LNCaP clone FGC (cell line): Measurements from ENCODE around the gene IFT122.
"Not testable (repeated sequence)": the region's sequence is repeated elsewhere in the genome, so short reads cannot be mapped to it uniquely, and the experiment has no call there.

Experiments used
- DNase-seq: peaks from one replicate; pipeline ENCODE4 v3.0.0-alpha.2; 2011; ENCODE audit warnings: low read depth
- H3K4me3 ChIP-seq: 2 replicates; pipeline ENCODE4 v1.5.1; 2011; ENCODE audit warnings: mild to moderate bottlenecking, low read depth, low read length, control low read depth
- TF ChIP-seq, protein P1 (sequence below): IDR thresholded peaks from 2 replicates; pipeline ENCODE4 v1.5.1; 2012; ENCODE audit warnings: mild to moderate bottlenecking; ENCODE audit not compliant: control insufficient read depth, insufficient read depth; ENCODE audit errors: extremely low read depth

IFT122 gene

DNA sequence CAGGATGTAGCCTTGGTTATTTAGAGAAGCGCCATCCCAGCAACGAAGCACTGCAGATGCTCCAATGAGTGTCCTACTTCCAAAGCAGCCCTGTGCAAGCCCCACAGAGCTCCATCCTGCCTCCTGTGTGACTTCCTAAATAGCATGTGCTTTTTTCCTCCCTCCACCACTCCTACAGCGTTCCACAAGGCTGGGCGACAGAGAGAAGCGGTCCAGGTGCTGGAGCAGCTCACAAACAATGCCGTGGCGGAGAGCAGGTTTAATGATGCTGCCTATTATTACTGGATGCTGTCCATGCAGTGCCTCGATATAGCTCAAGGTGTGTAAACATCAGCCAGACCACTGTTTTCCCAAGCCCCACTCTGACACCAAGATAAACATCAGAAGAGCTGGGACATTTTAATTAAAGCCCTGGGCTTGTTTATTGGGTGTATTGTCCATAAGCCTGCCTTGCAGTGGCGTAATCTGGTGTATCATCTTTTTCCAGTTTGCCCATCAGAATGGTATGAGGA is 66.3 kb downstream of the IFT122 start:
- H3K4me3 ChIP-seq, result no peak overlapping the region
- DNase-seq, result no peak
- TF ChIP-seq, protein P1, sequence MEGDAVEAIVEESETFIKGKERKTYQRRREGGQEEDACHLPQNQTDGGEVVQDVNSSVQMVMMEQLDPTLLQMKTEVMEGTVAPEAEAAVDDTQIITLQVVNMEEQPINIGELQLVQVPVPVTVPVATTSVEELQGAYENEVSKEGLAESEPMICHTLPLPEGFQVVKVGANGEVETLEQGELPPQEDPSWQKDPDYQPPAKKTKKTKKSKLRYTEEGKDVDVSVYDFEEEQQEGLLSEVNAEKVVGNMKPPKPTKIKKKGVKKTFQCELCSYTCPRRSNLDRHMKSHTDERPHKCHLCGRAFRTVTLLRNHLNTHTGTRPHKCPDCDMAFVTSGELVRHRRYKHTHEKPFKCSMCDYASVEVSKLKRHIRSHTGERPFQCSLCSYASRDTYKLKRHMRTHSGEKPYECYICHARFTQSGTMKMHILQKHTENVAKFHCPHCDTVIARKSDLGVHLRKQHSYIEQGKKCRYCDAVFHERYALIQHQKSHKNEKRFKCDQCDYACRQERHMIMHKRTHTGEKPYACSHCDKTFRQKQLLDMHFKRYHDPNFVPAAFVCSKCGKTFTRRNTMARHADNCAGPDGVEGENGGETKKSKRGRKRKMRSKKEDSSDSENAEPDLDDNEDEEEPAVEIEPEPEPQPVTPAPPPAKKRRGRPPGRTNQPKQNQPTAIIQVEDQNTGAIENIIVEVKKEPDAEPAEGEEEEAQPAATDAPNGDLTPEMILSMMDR, result no peak

DNA sequence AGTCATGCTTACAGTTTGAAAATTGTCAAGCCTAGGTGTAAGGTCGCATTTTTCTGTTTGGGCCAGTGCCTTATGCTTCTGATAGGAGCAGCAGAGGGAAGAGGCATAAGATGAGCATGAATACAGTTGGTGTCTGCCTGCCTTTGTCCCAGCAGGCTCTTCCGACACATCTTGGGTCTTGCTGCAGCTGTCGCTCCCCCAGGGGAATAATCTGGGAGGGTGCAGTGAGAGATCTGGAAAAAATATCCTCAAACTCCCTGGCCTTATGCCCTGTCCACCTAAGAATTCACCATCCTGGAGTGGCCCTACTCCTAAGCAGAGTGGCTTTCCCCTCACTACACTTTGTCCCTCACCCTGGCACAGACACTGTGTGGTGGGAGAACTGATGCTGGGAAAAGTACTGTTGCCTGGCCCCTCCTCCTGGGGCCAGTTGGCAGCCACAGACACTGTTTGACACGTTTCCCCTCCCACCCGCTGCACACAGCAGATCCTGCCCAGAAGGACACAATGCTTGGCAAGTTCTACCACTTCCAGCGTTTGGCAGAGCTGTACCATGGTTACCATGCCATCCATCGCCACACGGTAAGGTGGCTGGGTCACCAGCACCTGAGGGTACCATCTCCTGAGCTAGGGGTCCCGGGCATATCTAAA is 67.3 kb downstream of the IFT122 start:
- TF ChIP-seq, protein P1, result no peak
- H3K4me3 ChIP-seq, result no peak overlapping the region
- DNase-seq, result no peak

DNA sequence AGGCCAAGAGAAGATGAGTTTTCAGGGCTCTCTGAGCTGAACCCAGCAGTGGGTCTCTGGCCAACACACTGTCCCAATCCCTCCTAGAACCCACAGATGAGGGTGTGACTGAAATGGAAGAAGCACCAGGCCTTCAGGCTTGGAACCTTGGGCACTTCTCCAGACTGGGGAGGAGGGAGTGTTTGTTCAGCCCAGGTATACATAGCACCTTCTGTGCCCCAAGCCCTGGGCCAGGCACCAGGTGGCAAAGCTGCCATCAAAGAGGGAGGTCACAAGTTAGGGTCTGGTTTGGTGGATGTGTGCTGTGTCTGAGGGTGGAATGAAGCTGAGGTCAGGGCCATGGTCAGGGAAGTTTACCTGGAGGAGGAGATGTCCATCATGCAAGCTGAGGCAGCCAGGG is 72.6 kb downstream of the IFT122 start:
- no peak overlapping the region for H3K4me3 ChIP-seq
- TF ChIP-seq, protein P1, result no peak
- DNase-seq, result no peak

DNA sequence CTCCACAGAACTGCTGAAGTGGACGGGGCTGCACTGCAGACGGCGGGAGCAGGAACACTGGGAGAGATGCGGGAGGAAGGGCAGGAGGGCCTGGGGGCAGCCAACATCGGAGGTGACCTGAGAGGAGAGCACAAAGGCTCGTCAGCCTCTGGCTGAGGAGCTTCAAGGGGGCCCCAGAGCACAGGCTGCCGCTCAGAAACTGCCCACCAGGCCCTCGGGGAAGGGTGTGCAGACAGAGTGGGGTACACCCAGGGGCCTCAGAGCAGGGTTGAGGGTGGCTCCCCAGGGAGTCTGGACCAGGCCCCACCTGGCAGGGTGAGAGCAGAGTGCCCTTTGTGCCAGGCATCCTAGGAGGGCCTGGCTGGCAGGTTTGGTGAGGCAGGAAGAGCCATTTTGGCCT is 73.7 kb downstream of the IFT122 start:
- DNase-seq, result no peak
- H3K4me3 ChIP-seq, result no peak overlapping the region
- TF ChIP-seq, protein P1, result no peak

DNA sequence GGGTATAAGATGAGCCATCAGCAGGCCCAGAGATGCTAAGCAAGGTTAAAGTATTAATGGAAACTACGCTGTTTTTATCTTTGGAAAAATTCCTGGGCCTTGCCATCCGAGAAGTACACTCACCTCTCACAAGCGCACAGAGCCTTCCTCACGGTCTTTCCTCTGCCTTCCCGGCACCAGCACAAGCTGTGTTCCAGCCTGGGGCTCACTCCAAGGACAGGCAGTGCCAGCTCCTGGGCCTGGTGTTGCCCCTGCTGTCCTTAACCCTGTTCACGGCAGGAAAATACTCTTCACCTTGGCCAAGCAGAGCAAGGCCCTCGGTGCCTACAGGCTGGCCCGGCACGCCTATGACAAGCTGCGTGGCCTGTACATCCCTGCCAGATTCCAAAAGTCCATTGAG is 74.1 kb downstream of the IFT122 start:
- TF ChIP-seq, protein P1, result no peak
- no peak for DNase-seq
- no peak overlapping the region for H3K4me3 ChIP-seq

DNA sequence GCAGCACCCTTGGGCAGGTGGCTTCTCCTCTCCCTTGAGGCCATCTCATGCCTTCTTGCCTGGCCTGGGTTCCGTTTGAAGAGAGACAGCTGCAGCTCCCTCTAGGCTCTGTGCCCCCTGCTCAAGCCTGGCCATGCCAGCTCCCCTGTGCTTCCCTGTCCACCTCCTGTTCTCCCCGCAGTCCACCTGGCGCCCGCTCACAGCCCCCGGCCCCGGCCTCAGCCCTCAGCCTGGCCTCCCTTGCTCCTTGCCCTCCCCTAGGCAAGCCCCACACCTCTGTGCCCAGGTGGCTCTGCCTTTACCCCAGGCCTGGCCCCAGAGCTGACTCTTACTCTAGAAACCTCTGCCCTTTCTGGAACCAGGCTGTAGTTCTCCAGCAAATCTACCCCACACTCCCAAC is 74.5 kb downstream of the IFT122 start:
- no peak overlapping the region for H3K4me3 ChIP-seq
- no peak for DNase-seq
- TF ChIP-seq, protein P1, result no peak

DNA sequence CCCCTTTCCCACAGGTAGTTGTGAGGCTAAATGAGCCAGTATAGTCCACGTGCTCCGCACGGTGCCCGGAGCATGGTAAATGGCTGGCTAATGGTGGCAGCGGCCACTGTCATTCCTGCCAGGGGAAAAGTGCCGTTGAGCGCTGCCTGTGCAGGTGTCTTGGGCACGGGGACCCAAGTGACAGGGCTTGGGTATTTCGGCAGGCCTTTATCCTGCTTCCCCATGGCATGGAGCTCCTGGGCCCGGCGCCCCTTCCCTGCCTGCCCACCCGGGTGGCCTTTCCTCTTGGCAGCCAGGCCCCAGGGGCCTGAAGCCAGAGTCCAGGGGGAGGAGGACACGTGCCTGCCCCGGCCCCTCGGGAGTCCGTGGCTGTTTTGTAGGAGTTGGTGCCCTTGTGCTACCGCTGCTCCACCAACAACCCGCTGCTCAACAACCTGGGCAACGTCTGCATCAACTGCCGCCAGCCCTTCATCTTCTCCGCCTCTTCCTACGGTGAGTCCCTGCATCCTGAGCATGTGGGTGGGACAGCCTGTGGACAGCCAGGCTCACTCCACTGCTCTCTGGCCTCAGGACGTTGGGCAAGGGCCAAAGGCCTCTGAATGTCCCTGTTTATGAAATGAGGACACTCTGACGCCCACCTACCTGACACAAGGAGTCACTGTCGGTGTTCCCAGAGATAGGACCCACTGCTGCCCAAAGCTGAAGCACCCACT is 75.2 kb downstream of the IFT122 start:
- DNase-seq, H3K4me3 ChIP-seq: not testable (repeated sequence)

DNA sequence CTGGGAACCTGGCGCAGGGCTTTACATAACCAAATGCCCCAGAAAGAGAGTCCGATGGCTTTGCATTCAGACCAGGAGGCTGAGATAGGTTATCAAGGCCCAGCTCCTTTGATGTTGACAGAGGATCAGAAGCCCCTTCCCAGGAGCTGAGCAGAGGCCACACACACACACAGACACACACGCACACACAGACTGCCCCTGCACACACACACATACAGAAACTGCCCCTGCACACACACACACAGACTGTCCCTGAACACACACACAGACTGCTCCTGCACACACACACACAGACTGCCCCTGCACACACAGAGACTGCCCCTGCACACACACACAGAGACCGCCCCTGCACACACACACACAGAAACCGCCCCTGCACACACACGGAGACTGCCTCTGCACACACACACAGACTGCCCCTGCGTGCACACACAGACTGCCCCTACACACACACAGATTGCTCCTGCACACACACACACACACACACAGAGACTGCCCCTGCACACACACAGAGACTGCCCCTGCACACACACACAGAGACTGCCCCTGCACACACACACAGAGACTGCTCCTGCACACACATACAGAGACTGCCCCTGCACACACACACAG is 75.9 kb downstream of the IFT122 start:
- not testable (repeated sequence) for H3K4me3 ChIP-seq, DNase-seq
